ENCODE results near the gene SLFN5. TPM values are rescaled to one million over a fixed set of nuclear protein-coding genes. Genes with fewer than 3 reads are reported as not detected.

SLFN5 gene
- total and polyA plus RNA-seq, 2 of the 13 experiments (the other 11 are each of a cell fraction or from before 2014, with no cell fraction given), result 0.25 to 0.35 TPM

DNA sequence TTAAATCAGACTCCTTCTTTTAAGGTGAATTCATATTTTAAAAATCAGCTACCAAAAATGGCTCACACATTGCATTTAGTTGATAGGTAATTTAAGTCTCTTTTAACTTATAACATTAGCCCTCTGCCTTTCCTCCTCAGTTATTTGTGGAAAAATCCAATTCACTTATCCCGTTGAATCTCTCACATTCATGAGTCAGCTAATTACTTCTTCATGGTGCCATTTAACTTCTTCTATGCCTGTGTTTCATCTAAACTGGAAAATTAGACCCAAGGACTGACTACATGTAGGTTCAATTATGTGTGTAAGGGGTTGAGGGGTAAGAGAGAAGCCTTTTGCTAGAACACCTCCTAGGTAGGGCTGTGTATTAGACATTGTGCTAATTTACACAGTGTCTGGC, 18.4 kb upstream of the SLFN5 start:
- intact Hi-C loops (cut with micrococcal nuclease; ENCODE audit: unreplicated experiment) (no loop called here), in situ Hi-C loops (cut with HindIII; ENCODE audit: extremely low pct_ligation_motif_present, low pct_unique_long_range_greater_than_20kb) (no loop called here)
- H3K36me3 ChIP-seq (replicated peaks in 1 of 2; ENCODE audit: control insufficient read depth in 1 of 2, insufficient read depth in 2 of 2, low read length in 2 of 2), result no peaks in the 10 kb centered on the region
- TF ChIP-seq ZEB1 (IDR thresholded peaks at IDR 0.05; ENCODE audit: insufficient replicate concordance, low read depth) (no peak), ZNF446 (CRISPR knock-in tag; IDR thresholded peaks at IDR 0.05) (no peak), MAFK (conservative IDR thresholded peaks at IDR 0.05 in 1 of 2, IDR thresholded peaks at IDR 0.05 in 1 of 2; ENCODE audit: low read length in 2 of 2) (peak; percentile 52 to 72; a peak in 2 of 4 replicates), MAFF (IDR thresholded peaks at IDR 0.05; ENCODE audit: low read depth, low read length) (peak; percentile 31; the same call in 1 of the 2 replicates), RXRB (CRISPR knock-in tag; IDR thresholded peaks at IDR 0.05; ENCODE audit: borderline replicate concordance) (no peak)
- TF ChIP-seq, protein P1, sequence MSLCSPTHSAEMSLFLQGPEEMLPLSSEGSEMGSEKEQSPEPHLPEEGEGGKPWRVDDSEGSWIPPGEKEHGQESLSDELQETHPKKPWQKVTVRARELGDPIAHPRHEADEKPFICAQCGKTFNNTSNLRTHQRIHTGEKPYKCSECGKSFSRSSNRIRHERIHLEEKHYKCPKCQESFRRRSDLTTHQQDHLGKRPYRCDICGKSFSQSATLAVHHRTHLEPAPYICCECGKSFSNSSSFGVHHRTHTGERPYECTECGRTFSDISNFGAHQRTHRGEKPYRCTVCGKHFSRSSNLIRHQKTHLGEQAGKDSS (CRISPR knock-in tag; IDR thresholded peaks at IDR 0.05; ENCODE audit: borderline replicate concordance, low read depth), result no peak
- no peak overlapping the region for H3K4me3 ChIP-seq (replicated peaks in 1 of 3; ENCODE audit: insufficient read depth in 1 of 3, low read depth in 2 of 3, low read length in 3 of 3)
- no peaks in the 10 kb centered on the region for H3K79me2 ChIP-seq (ENCODE audit: insufficient read depth, low read length)
- no peak overlapping the region for H3K27ac ChIP-seq (ENCODE audit: extremely low read length, insufficient read depth, low read length)
- H3K27me3 ChIP-seq (ENCODE audit: control insufficient read depth in 1 of 2, insufficient read depth in 2 of 2, low read length in 2 of 2), result peaks cover 0 to 3% of the 10 kb centered on the region in 2 experiments; a peak in 2 of 5 replicates
- DNase-seq (ENCODE audit: low spot score), result no peak
- no peak for ATAC-seq
- peaks cover 6% of the 10 kb centered on the region; the same call in 1 of the 2 replicates for H3K9me3 ChIP-seq (ENCODE audit: low read length)
- ChIA-PET POLR2A (no interaction called here), CTCF (ENCODE audit: low intra/inter-chr PET ratio, low total read pairs) (no interaction called here)
- H3K4me1 ChIP-seq (ENCODE audit: insufficient read depth, low read length), result no peaks in the 10 kb centered on the region
- H2AFZ ChIP-seq (ENCODE audit: low read length), result no peak overlapping the region
- BruUV-seq (replicated peaks), result no TSS peak
- no peak overlapping the region for H3K9ac ChIP-seq (ENCODE audit: insufficient read depth, low read depth, low read length)
- WGBS (ENCODE audit: low lambda C conversion rate), result 0% methylated on average over 1 of the region's 1 CpG
- H4K20me1 ChIP-seq (ENCODE audit: insufficient read depth, low read length), result no peaks in the 10 kb centered on the region
- no peak overlapping the region for H3K4me2 ChIP-seq (ENCODE audit: low read depth, low read length)
- no peak for FAIRE-seq

DNA sequence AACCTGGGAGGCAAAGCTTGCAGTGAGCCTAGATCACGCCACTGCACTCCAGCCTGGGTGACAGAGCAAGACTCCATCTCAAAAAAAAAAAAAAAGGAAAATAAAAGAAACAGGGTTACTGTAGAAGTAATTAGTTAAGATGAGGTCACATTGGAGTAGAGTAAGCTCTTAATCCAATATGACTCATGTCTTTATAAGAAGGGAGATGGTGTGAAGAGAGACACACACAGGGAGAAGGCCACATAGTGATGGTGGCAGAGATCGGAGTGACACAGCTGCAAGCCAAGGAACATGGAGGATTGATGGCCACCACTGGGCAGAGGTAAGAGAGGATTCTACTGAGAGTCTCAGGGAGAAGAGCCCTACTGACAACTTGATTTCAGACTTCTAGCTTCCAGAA, 15.3 kb upstream of the SLFN5 start:
- ChIA-PET POLR2A (no interaction called here), CTCF (ENCODE audit: low intra/inter-chr PET ratio, low total read pairs) (no interaction called here)
- 53% methylated on average over 2 of the region's 2 CpGs for WGBS (ENCODE audit: low lambda C conversion rate)
- H3K4me2 ChIP-seq (ENCODE audit: low read depth, low read length), result no peak overlapping the region
- H3K4me1 ChIP-seq (ENCODE audit: insufficient read depth, low read length), result no peaks in the 10 kb centered on the region
- peaks cover 0 to 3% of the 10 kb centered on the region in 2 experiments; a peak in 2 of 5 replicates for H3K27me3 ChIP-seq (ENCODE audit: control insufficient read depth in 1 of 2, insufficient read depth in 2 of 2, low read length in 2 of 2)
- H3K79me2 ChIP-seq (ENCODE audit: insufficient read depth, low read length), result no peaks in the 10 kb centered on the region
- H2AFZ ChIP-seq (ENCODE audit: low read length), result no peak overlapping the region
- ATAC-seq (no peak), FAIRE-seq (no peak), DNase-seq (ENCODE audit: low spot score) (no peak)
- no peaks in the 10 kb centered on the region for H3K36me3 ChIP-seq (replicated peaks in 1 of 2; ENCODE audit: control insufficient read depth in 1 of 2, insufficient read depth in 2 of 2, low read length in 2 of 2)
- in situ Hi-C loops (cut with HindIII; ENCODE audit: extremely low pct_ligation_motif_present, low pct_unique_long_range_greater_than_20kb), result no loop called here
- no peak overlapping the region for H3K9ac ChIP-seq (ENCODE audit: insufficient read depth, low read depth, low read length)
- no peaks in the 10 kb centered on the region for H4K20me1 ChIP-seq (ENCODE audit: insufficient read depth, low read length)
- H3K9me3 ChIP-seq (ENCODE audit: low read length), result peaks cover 3% of the 10 kb centered on the region; the same call in 1 of the 2 replicates
- no peak overlapping the region for H3K27ac ChIP-seq (ENCODE audit: extremely low read length, insufficient read depth, low read length)
- intact Hi-C loops (cut with micrococcal nuclease; ENCODE audit: unreplicated experiment), result no loop called here
- no peak overlapping the region for H3K4me3 ChIP-seq (replicated peaks in 1 of 3; ENCODE audit: insufficient read depth in 1 of 3, low read depth in 2 of 3, low read length in 3 of 3)
- no TSS peak for BruUV-seq (replicated peaks)
- TF ChIP-seq ZNF557 (CRISPR knock-in tag; IDR thresholded peaks at IDR 0.05), result no peak
- TF ChIP-seq, protein P2, sequence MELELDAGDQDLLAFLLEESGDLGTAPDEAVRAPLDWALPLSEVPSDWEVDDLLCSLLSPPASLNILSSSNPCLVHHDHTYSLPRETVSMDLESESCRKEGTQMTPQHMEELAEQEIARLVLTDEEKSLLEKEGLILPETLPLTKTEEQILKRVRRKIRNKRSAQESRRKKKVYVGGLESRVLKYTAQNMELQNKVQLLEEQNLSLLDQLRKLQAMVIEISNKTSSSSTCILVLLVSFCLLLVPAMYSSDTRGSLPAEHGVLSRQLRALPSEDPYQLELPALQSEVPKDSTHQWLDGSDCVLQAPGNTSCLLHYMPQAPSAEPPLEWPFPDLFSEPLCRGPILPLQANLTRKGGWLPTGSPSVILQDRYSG (CRISPR knock-in tag; IDR thresholded peaks at IDR 0.05), result no peak
- TF ChIP-seq, protein P3, sequence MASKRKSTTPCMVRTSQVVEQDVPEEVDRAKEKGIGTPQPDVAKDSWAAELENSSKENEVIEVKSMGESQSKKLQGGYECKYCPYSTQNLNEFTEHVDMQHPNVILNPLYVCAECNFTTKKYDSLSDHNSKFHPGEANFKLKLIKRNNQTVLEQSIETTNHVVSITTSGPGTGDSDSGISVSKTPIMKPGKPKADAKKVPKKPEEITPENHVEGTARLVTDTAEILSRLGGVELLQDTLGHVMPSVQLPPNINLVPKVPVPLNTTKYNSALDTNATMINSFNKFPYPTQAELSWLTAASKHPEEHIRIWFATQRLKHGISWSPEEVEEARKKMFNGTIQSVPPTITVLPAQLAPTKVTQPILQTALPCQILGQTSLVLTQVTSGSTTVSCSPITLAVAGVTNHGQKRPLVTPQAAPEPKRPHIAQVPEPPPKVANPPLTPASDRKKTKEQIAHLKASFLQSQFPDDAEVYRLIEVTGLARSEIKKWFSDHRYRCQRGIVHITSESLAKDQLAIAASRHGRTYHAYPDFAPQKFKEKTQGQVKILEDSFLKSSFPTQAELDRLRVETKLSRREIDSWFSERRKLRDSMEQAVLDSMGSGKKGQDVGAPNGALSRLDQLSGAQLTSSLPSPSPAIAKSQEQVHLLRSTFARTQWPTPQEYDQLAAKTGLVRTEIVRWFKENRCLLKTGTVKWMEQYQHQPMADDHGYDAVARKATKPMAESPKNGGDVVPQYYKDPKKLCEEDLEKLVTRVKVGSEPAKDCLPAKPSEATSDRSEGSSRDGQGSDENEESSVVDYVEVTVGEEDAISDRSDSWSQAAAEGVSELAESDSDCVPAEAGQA (IDR thresholded peaks at IDR 0.05; ENCODE audit: low read depth), result no peak
- TF ChIP-seq, protein P3 (CRISPR knock-in tag; IDR thresholded peaks at IDR 0.05; ENCODE audit: borderline replicate concordance), result no peak
- no peak for TF ChIP-seq ZBTB1 (CRISPR knock-in tag; IDR thresholded peaks at IDR 0.05; ENCODE audit: borderline replicate concordance)
